DMS153 treated with DMSO at 0.1 percent for 48 hours (cell line): ENCODE data around the gene TBC1D22B.

Source experiments
- DNase-seq: peaks from one replicate; lab custom pipeline; 2025; ENCODE audit not compliant: unreplicated experiment; lab: John Stamatoyannopoulos, UW

Gene TBC1D22B

GRCh38 chr6:37354526-37355384, 97.2 kb downstream of the TBC1D22B start:
- DNase-seq, result no peak

GRCh38 chr6:37357288-37357687, 99.7 kb downstream of the TBC1D22B start:
- no peak for DNase-seq

- no peak for DNase-seq
Measured at GRCh38 chr6:37357860-37358259, 100.3 kb downstream of the TBC1D22B start.

GRCh38 chr6:37359039-37359438, 101.5 kb downstream of the TBC1D22B start:
- DNase-seq, result no peak

GRCh38 chr6:37362101-37362828, 104.7 kb downstream of the TBC1D22B start:
- no peak for DNase-seq

- no peak for DNase-seq
Measured at GRCh38 chr6:37365791-37366190, 108.2 kb downstream of the TBC1D22B start.

- no peak for DNase-seq
Measured at GRCh38 chr6:37366910-37367309, 109.3 kb downstream of the TBC1D22B start.

GRCh38 chr6:37368961-37369320, 111.4 kb downstream of the TBC1D22B start:
- DNase-seq, result no peak

GRCh38 chr6:37369321-37370201, 112.0 kb downstream of the TBC1D22B start:
- DNase-seq, result no peak

GRCh38 chr6:37371154-37372083, 113.8 kb downstream of the TBC1D22B start:
- no peak for DNase-seq

- DNase-seq, result no peak
Measured at GRCh38 chr6:37372116-37372515, 114.5 kb downstream of the TBC1D22B start.

- no peak for DNase-seq
Measured at GRCh38 chr6:37373822-37374471, 116.4 kb downstream of the TBC1D22B start.

- DNase-seq, result no peak
Measured at GRCh38 chr6:37375376-37375775, 117.8 kb downstream of the TBC1D22B start.

GRCh38 chr6:37376078-37376743, 118.6 kb downstream of the TBC1D22B start:
- DNase-seq, result no peak

- peak; percentile 30 for DNase-seq
Measured at GRCh38 chr6:37381579-37381978, 124.0 kb downstream of the TBC1D22B start.
